ENCODE data around the gene CPNE6. TPM values are rescaled to one million over a fixed set of nuclear protein-coding genes. Genes with fewer than 3 reads are reported as not detected.

The CPNE6 gene
- total and polyA plus RNA-seq, 2 of the 8 experiments (the other 6 are each of a cell fraction or from before 2014, with no cell fraction given) = 0.05 TPM; not detected in 1

- Histone ChIP-seq H3K14ac (ENCODE audit: insufficient read length) (no peak overlapping the region), H3K23ac (ENCODE audit: insufficient read length) (no peak overlapping the region), H2BK120ac (replicated peaks; ENCODE audit: low read depth, low read length) (no peak overlapping the region), H3K4me3 (ENCODE audit: extremely low read depth in 1 of 4, insufficient read depth in 2 of 4, low read depth in 3 of 4, low read length in 4 of 4) (no peak overlapping the region), H4K91ac (replicated peaks; ENCODE audit: insufficient read length, low read length) (no peak overlapping the region), H3K79me1 (ENCODE audit: low read depth, low read length) (no peaks in the 10 kb centered on the region), H3K36me3 (ENCODE audit: control insufficient read depth in 2 of 4, insufficient read depth in 4 of 4, low read length in 3 of 4) (no peaks in the 10 kb centered on the region), H4K5ac (ENCODE audit: insufficient read length, low read depth, low read length) (no peak overlapping the region), H2BK15ac (ENCODE audit: low read length) (no peak overlapping the region), H2AK5ac (ENCODE audit: low read depth, low read length) (no peak overlapping the region), H2BK5ac (ENCODE audit: low read depth, low read length) (no peak overlapping the region; the same call in 1 of the 2 replicates), H4K20me1 (replicated peaks in 1 of 2; ENCODE audit: control insufficient read depth in 1 of 2, insufficient read depth in 2 of 2, low read length in 2 of 2) (no peaks in the 10 kb centered on the region), H2BK12ac (ENCODE audit: low read depth, low read length) (no peak overlapping the region), H3K9ac (replicated peaks in 1 of 4; ENCODE audit: extremely low read depth in 1 of 4, low read depth in 3 of 4, low read length in 3 of 4) (no peak overlapping the region), H2BK20ac (ENCODE audit: low read length) (no peak overlapping the region), H3K27ac (ENCODE audit: low read depth, low read length) (no peak overlapping the region), H2AFZ (ENCODE audit: low read length) (no peak overlapping the region), H3K4me2 (ENCODE audit: insufficient read depth in 1 of 2, low read depth in 2 of 2, low read length in 2 of 2) (no peak overlapping the region), H3K4ac (replicated peaks; ENCODE audit: insufficient read length, low read depth, low read length) (no peak overlapping the region), H3K56ac (replicated peaks; ENCODE audit: insufficient read length, low read depth, low read length) (no peak overlapping the region), H3K18ac (ENCODE audit: extremely low read depth, low read length) (no peak overlapping the region), H4K8ac (ENCODE audit: extremely low read depth, insufficient read depth, low read length) (no peak overlapping the region; the same call in 1 of the 2 replicates), H3K4me1 (replicated peaks in 1 of 4; ENCODE audit: control insufficient read depth in 3 of 4, insufficient read depth in 4 of 4, low read length in 3 of 4) (no peaks in the 10 kb centered on the region), H3K79me2 (ENCODE audit: control insufficient read depth in 1 of 2, insufficient read depth in 2 of 2, low read length in 2 of 2) (no peaks in the 10 kb centered on the region), H3K9me3 (ENCODE audit: insufficient read depth in 2 of 2, low read depth in 1 of 2, low read length in 1 of 2) (no peaks in the 10 kb centered on the region), H3K23me2 (ENCODE audit: low read depth, low read length) (no peaks in the 10 kb centered on the region), H3K27me3 (replicated peaks in 1 of 4; ENCODE audit: control insufficient read depth in 3 of 4, extremely low read depth in 1 of 4, insufficient read depth in 3 of 4, low read length in 3 of 4) (no peaks in the 10 kb centered on the region; a peak in 1 of 7 replicates)
- TF ChIP-seq TBP (IDR thresholded peaks at IDR 0.05; ENCODE audit: low read depth, low read length) (no peak), MAX (IDR thresholded peaks at IDR 0.05) (no peak), POLR2A (IDR thresholded peaks at IDR 0.05; ENCODE audit: control extremely low read depth in 1 of 2, low read depth in 2 of 2, low read length in 2 of 2) (no peak), SRF (IDR thresholded peaks at IDR 0.05; ENCODE audit: low read depth, low read length) (no peak), ZNF274 (IDR thresholded peaks at IDR 0.05; ENCODE audit: borderline replicate concordance, extremely low read depth, low read length) (no peak), CHD1 (IDR thresholded peaks at IDR 0.05; ENCODE audit: low read depth, low read length) (no peak), SIN3A (conservative IDR thresholded peaks at IDR 0.05 in 1 of 2, IDR thresholded peaks at IDR 0.05 in 1 of 2; ENCODE audit: low read depth in 1 of 2, low read length in 2 of 2) (no peak), TAF1 (IDR thresholded peaks at IDR 0.05; ENCODE audit: low read depth, low read length) (no peak)
- DNase-seq (ENCODE audit: low read depth in 1 of 2, low spot score in 2 of 2) (no peak), FAIRE-seq (no peak)
- 94% methylated on average over 7 of the region's 8 CpGs; no CpG with 5 or more reads in 1 of the 2 experiments for WGBS, 2 experiments (ENCODE audit: extremely low coverage in 1 of 2, insufficient coverage in 1 of 2, insufficient read length in 1 of 2, insufficient replicate concordance in 2 of 2, low coverage in 1 of 2, low lambda C conversion rate in 2 of 2, missing lambda C conversion rate in 1 of 2)
- POLR2A ChIA-PET (ENCODE audit: partially characterized antibody) = interaction anchor here (1.0 to 27.2 kb wide), 4 partner anchors 9 to 34 kb away, joined by 3 to 626 read pairs (median 20); partner anchors contain the start of gene PCK2
- CTCF ChIA-PET (ENCODE audit: partially characterized antibody) = interaction anchor here (0.9 to 23.8 kb wide), 8 partner anchors 8 to 242 kb away, joined by 3 to 316 read pairs (median 8); partner anchors contain the start of genes CIDEB, IRF9 and PCK2
Measured at GRCh38 chr14:24065408-24065807, 6.0 kb upstream of the CPNE6 start.

Data from H1 (cell line).